Limb (tissue), 2 donors: ENCODE results near the gene KMT2A.

Experiments used
- DNase-seq, 2 donors: peaks; one replicate each; pipeline ENCODE4 v3.0.0-alpha.2; 2016; ENCODE audit errors: extremely low spot score in 2 of 2

The KMT2A gene

DNA sequence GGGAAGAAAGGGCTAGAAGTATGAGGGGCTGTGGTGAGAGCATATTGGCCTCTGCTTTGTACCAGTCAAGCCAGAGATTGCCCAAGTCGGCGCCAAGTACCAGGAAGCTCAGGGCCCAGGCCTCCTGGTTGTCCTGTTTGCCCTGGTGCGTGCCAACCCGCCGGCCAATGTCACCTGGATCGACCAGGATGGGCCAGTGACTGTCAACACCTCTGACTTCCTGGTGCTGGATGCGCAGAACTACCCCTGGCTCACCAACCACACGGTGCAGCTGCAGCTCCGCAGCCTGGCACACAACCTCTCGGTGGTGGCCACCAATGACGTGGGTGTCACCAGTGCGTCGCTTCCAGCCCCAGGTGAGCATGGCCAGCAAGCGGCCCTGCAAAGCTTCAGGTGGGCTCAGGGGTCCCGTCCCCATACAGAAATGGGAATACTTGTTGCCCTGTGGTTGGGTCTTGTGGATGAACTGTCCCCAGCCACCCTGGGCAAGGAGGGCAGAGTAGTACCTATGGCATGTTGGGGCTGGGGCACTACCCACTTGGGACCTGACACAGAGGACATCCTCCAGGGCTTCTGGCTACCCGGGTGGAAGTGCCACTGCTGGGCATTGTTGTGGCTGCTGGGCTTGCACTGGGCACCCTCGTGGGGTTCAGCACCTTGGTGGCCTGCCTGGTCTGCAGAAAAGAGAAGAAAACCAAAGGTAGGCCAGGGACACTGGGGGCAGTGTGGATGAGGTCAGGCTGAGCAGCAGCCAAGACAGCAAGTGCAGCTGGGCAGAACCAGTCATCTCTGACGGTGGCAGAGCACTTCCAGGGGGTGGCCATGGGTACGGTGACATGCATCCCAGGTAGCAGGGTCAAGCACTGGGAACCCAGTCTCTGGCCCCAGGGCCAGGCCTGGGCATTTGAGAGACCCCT, 96.8 kb downstream of the KMT2A start:
- no peak for DNase-seq

- DNase-seq = no peak
These were observed 97.8 kb downstream of the KMT2A start for GRCh38 chr11:118533769-118534729.

DNA sequence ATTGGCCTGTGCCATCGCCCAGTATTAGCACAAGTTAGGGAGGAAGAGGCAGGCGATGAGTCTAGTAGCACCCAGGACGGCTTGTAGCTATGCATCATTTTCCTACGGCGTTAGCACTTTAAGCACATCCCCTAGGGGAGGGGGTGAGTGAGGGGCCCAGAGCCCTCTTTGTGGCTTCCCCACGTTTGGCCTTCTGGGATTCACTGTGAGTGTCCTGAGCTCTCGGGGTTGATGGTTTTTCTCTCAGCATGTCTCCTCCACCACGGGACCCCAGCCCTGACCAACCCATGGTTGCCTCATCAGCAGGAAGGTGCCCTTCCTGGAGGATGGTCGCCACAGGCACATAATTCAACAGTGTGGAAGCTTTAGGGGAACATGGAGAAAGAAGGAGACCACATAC, 99.0 kb downstream of the KMT2A start:
- DNase-seq = no peak

GRCh38 chr11:118536726-118537125, 100.4 kb downstream of the KMT2A start:
- DNase-seq = no peak

GRCh38 chr11:118537409-118537980, 101.2 kb downstream of the KMT2A start:
- no peak for DNase-seq

DNA sequence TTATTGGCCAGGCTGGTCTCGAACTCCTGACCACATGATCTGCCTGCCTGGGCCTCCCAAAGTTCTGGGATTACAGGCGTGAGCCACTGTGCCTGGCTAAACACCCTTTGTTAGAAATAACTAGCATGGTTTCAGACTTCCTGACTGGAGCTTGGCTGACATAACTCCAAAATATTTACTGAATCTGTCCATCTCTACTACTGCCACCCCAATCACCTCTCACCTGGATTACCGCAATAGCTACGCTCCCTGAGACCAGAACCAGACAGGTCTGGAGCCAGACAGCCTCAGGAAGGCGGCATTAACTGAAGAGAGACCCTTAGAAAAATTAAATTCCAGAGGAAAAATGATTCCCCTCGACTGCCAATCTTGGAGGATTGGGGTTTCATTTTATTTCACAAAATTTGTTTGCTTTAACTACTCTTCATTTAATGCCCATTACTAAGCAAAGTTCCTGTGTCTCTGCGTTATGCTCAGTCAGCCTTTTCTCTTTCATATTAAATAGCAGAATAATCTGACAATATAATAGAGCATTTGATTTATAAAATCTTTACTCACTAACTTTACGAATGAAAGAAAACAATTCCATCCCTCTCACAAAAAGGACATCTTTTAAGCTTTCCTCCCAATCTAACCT, 107.8 kb downstream of the KMT2A start:
- DNase-seq = no peak

DNA sequence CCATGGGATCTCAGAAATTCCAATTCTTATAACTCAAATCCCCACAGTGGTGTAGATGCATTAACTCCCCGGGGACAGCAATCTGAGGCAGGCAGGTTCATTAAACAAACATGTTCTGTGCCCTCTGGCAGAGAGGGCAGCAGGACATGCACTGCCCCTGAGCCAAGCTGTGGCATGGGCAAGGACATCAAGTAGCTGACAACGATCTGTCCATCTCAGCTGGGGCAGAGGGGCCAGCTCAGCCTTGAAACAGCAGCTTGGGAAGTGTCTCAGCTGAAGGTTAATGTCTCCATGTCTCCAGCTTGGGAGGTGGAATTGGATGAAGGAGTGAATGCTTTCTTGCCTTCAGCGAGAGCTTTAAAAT, 108.3 kb downstream of the KMT2A start:
- no peak for DNase-seq

- DNase-seq = no peak
These were observed 109.2 kb downstream of the KMT2A start for GRCh38 chr11:118545533-118545932.

- DNase-seq = no peak
These were observed 110.8 kb downstream of the KMT2A start for GRCh38 chr11:118547132-118547531.

GRCh38 chr11:118552341-118552740, 116.0 kb downstream of the KMT2A start:
- DNase-seq = no peak

- DNase-seq = no peak
These were observed 124.5 kb downstream of the KMT2A start for GRCh38 chr11:118560806-118561205.

GRCh38 chr11:118565051-118565450, 128.8 kb downstream of the KMT2A start:
- peak; percentile 24 to 40 for DNase-seq

DNA sequence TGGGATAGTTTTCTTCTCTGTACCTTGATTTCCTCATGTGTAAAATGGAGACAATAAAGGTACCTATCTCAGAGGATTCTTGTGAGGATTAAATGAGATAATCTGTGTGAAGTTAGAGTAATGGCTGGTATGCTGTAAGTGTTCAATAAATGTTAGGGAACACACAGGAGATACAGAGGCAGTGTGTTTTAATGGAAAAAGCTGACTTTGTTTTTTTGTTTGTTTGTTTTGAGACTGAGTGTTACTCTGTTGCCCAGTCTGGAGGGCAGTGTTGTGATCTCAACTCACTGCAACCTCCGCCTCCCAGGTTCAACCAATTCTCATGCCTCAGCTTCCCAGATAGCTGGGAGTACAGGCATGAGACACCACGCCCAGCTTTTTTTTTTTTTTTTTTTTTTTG, 133.4 kb downstream of the KMT2A start:
- DNase-seq = no peak

GRCh38 chr11:118570787-118571186, 134.5 kb downstream of the KMT2A start:
- DNase-seq = no peak

DNA sequence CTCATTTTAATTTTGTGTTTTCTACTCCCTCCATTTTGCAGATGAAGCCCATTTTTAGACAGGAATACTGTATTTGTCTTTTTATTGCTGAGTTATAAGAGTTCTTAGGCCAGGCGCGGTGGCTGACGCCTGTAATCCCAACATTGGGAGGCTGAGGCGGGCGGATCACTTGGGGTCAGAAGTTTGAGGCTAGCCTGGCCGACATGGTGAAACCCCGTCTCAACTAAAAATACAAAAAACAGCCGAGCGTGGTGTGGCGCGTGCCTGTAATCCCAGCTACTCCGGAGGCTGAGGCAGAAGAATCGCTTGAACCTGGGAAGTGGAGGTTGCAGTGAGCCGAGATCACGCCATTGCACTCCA, 135.4 kb downstream of the KMT2A start:
- DNase-seq = peak in 1 of 2 donors; percentile 45

GRCh38 chr11:118572061-118572980, 136.0 kb downstream of the KMT2A start, which contains the start of gene ARCN1:
Gene ARCN1, plus strand, starts transcription at chr11:118572409. Its CDS starts 139 bp downstream, at chr11:118572548.
- peak; percentile 84 to 95 for DNase-seq

GRCh38 chr11:118572981-118573550, 136.8 kb downstream of the KMT2A start:
- peak in 1 of 2 donors; percentile 11 for DNase-seq

- no peak for DNase-seq
These were observed 138.3 kb downstream of the KMT2A start for GRCh38 chr11:118574636-118575035.
